ENCODE data around the gene ABCA9.

ABCA9 gene

GRCh38 chr17:69058165-69058564, 2.6 kb downstream of the ABCA9 start:
- H3K14ac ChIP-seq (ENCODE audit: low read length): no peak overlapping the region
- no CpG with 5 or more reads among the region's 1 CpG for WGBS, 2 donors (ENCODE audit: extremely low coverage in 2 of 2, insufficient read length in 2 of 2, insufficient replicate concordance in 1 of 2)
- no peak for DNase-seq (ENCODE audit: low spot score)

GRCh38 chr17:69057280-69057679, 3.4 kb downstream of the ABCA9 start:
- no peak overlapping the region for H4K8ac ChIP-seq (ENCODE audit: low read depth, low read length)
- H3K4me2 ChIP-seq (ENCODE audit: insufficient read depth, low read length, poor library complexity, severe bottlenecking): no peak overlapping the region
- H2BK12ac ChIP-seq (ENCODE audit: low read length): no peak overlapping the region
- no peak overlapping the region for H3K23ac ChIP-seq (ENCODE audit: low read depth, low read length, poor library complexity)
- no peak overlapping the region for H2BK5ac ChIP-seq (ENCODE audit: low read length)
- no peak overlapping the region for H3K18ac ChIP-seq (ENCODE audit: low read length)
- no peak overlapping the region for H3K9ac ChIP-seq (ENCODE audit: low read depth, low read length, poor library complexity)
- no peaks in the 10 kb centered on the region for H3K36me3 ChIP-seq (replicated peaks in 1 of 2; ENCODE audit: control insufficient read depth in 2 of 2, insufficient read depth in 2 of 2, low read length in 2 of 2)
- no peak overlapping the region for H2AFZ ChIP-seq (ENCODE audit: low read length)
- H3K4ac ChIP-seq (ENCODE audit: low read length): no peak overlapping the region
- no peaks in the 10 kb centered on the region for H3K27me3 ChIP-seq (ENCODE audit: control insufficient read depth in 3 of 3, insufficient read depth in 3 of 3, low read depth in 1 of 3, low read length in 3 of 3)
- H3K14ac ChIP-seq (ENCODE audit: low read length): no peak overlapping the region
- WGBS, 2 donors (ENCODE audit: extremely low coverage in 2 of 2, insufficient read length in 2 of 2, insufficient replicate concordance in 1 of 2): no CpG with 5 or more reads among the region's 1 CpG
- no peak overlapping the region for H3K4me3 ChIP-seq (ENCODE audit: low read length in 2 of 2)
- H3K27ac ChIP-seq (replicated peaks; ENCODE audit: low read length): no peak overlapping the region
- no peak overlapping the region for H2BK120ac ChIP-seq (ENCODE audit: low read depth, low read length)
- no peaks in the 10 kb centered on the region for H3K79me1 ChIP-seq (ENCODE audit: low read depth, low read length)
- peaks cover 0 to 10% of the 10 kb centered on the region in 2 donors for H3K4me1 ChIP-seq (ENCODE audit: control insufficient read depth in 2 of 2, insufficient read depth in 1 of 2, low read depth in 1 of 2, low read length in 2 of 2)
- DNase-seq (ENCODE audit: low spot score): no peak
- no peak overlapping the region for H2BK15ac ChIP-seq (ENCODE audit: low read length)
- no peak overlapping the region for H4K91ac ChIP-seq (ENCODE audit: low read depth, low read length, poor library complexity)
- H3K9me3 ChIP-seq (replicated peaks in 1 of 2; ENCODE audit: control insufficient read depth in 2 of 2, insufficient read depth in 1 of 2, low read depth in 1 of 2, low read length in 2 of 2): peaks cover 0 to 4% of the 10 kb centered on the region in 2 donors
- H2AK5ac ChIP-seq (ENCODE audit: low read depth, low read length): no peak overlapping the region

More at GRCh38 chr17:69058165-69058564, 2.6 kb downstream of the ABCA9 start:
- Histone ChIP-seq H3K4me2 (ENCODE audit: insufficient read depth, low read length, poor library complexity, severe bottlenecking) (no peak overlapping the region), H3K4me1 (ENCODE audit: control insufficient read depth in 2 of 2, insufficient read depth in 1 of 2, low read depth in 1 of 2, low read length in 2 of 2) (peaks cover 0 to 10% of the 10 kb centered on the region in 2 donors), H2AFZ (ENCODE audit: low read length) (no peak overlapping the region), H3K23ac (ENCODE audit: low read depth, low read length, poor library complexity) (no peak overlapping the region), H2AK5ac (ENCODE audit: low read depth, low read length) (no peak overlapping the region), H3K27me3 (ENCODE audit: control insufficient read depth in 3 of 3, insufficient read depth in 3 of 3, low read depth in 1 of 3, low read length in 3 of 3) (no peaks in the 10 kb centered on the region), H3K36me3 (replicated peaks in 1 of 2; ENCODE audit: control insufficient read depth in 2 of 2, insufficient read depth in 2 of 2, low read length in 2 of 2) (no peaks in the 10 kb centered on the region), H2BK15ac (ENCODE audit: low read length) (no peak overlapping the region), H4K91ac (ENCODE audit: low read depth, low read length, poor library complexity) (no peak overlapping the region), H4K8ac (ENCODE audit: low read depth, low read length) (no peak overlapping the region), H2BK120ac (ENCODE audit: low read depth, low read length) (no peak overlapping the region), H3K79me1 (ENCODE audit: low read depth, low read length) (no peaks in the 10 kb centered on the region), H2BK12ac (ENCODE audit: low read length) (no peak overlapping the region), H3K18ac (ENCODE audit: low read length) (no peak overlapping the region), H3K4me3 (ENCODE audit: low read length in 2 of 2) (no peak overlapping the region), H3K27ac (replicated peaks; ENCODE audit: low read length) (no peak overlapping the region), H3K9ac (ENCODE audit: low read depth, low read length, poor library complexity) (no peak overlapping the region), H3K9me3 (replicated peaks in 1 of 2; ENCODE audit: control insufficient read depth in 2 of 2, insufficient read depth in 1 of 2, low read depth in 1 of 2, low read length in 2 of 2) (peaks cover 0 to 4% of the 10 kb centered on the region in 2 donors), H3K4ac (ENCODE audit: low read length) (no peak overlapping the region), H2BK5ac (ENCODE audit: low read length) (no peak overlapping the region)

GRCh38 chr17:69056179-69056823, 4.4 kb downstream of the ABCA9 start:
- H4K91ac ChIP-seq (ENCODE audit: low read depth, low read length, poor library complexity): no peak overlapping the region
- H3K9me3 ChIP-seq (replicated peaks in 1 of 2; ENCODE audit: control insufficient read depth in 2 of 2, insufficient read depth in 1 of 2, low read depth in 1 of 2, low read length in 2 of 2): peaks cover 0 to 4% of the 10 kb centered on the region in 2 donors
- H3K36me3 ChIP-seq (replicated peaks in 1 of 2; ENCODE audit: control insufficient read depth in 2 of 2, insufficient read depth in 2 of 2, low read length in 2 of 2): no peaks in the 10 kb centered on the region
- H2BK12ac ChIP-seq (ENCODE audit: low read length): no peak overlapping the region
- H3K4ac ChIP-seq (ENCODE audit: low read length): no peak overlapping the region
- H2BK5ac ChIP-seq (ENCODE audit: low read length): no peak overlapping the region
- H3K9ac ChIP-seq (ENCODE audit: low read depth, low read length, poor library complexity): no peak overlapping the region
- H2BK15ac ChIP-seq (ENCODE audit: low read length): no peak overlapping the region
- WGBS, 2 donors (ENCODE audit: extremely low coverage in 2 of 2, insufficient read length in 2 of 2, insufficient replicate concordance in 1 of 2): no CpG with 5 or more reads among the region's 3 CpGs
- H3K4me2 ChIP-seq (ENCODE audit: insufficient read depth, low read length, poor library complexity, severe bottlenecking): no peak overlapping the region
- no peak overlapping the region for H3K23ac ChIP-seq (ENCODE audit: low read depth, low read length, poor library complexity)
- no peaks in the 10 kb centered on the region for H3K79me1 ChIP-seq (ENCODE audit: low read depth, low read length)
- H2AFZ ChIP-seq (ENCODE audit: low read length): no peak overlapping the region
- peaks cover 0 to 8% of the 10 kb centered on the region in 2 donors for H3K4me1 ChIP-seq (ENCODE audit: control insufficient read depth in 2 of 2, insufficient read depth in 1 of 2, low read depth in 1 of 2, low read length in 2 of 2)
- H3K18ac ChIP-seq (ENCODE audit: low read length): no peak overlapping the region
- H4K8ac ChIP-seq (ENCODE audit: low read depth, low read length): no peak overlapping the region
- H3K27ac ChIP-seq (replicated peaks; ENCODE audit: low read length): no peak overlapping the region
- no peak overlapping the region for H2BK120ac ChIP-seq (ENCODE audit: low read depth, low read length)
- no peak overlapping the region for H3K4me3 ChIP-seq (ENCODE audit: low read length in 2 of 2)
- H2AK5ac ChIP-seq (ENCODE audit: low read depth, low read length): no peak overlapping the region
- DNase-seq (ENCODE audit: low spot score): no peak
- no peaks in the 10 kb centered on the region for H3K27me3 ChIP-seq (ENCODE audit: control insufficient read depth in 3 of 3, insufficient read depth in 3 of 3, low read depth in 1 of 3, low read length in 3 of 3)
- no peak overlapping the region for H3K14ac ChIP-seq (ENCODE audit: low read length)

DNA sequence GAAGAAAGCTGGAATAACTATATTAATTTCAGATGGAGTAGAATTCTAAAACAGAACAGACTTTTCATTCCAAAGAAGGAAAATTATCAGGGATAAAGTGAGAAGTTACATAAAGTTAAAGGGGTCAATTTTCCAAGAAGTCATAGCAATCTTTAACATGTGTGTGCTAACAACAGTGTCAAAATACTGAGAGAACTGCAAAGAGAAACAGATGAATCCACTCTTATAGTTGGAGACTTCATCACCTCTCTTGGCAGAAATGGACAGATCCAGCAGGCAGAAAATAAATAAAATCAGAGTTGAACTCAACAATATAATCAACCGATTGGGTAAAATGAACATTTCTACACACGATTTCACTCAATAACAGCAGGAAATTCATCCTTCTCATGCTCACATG, 5.4 kb downstream of the ABCA9 start:
- H3K27me3 ChIP-seq (ENCODE audit: control insufficient read depth in 3 of 3, insufficient read depth in 3 of 3, low read depth in 1 of 3, low read length in 3 of 3): no peaks in the 10 kb centered on the region
- H3K9me3 ChIP-seq (replicated peaks in 1 of 2; ENCODE audit: control insufficient read depth in 2 of 2, insufficient read depth in 1 of 2, low read depth in 1 of 2, low read length in 2 of 2): peaks cover 0 to 4% of the 10 kb centered on the region in 2 donors
- no peak overlapping the region for H3K14ac ChIP-seq (ENCODE audit: low read length)
- H2AK5ac ChIP-seq (ENCODE audit: low read depth, low read length): no peak overlapping the region
- H3K23ac ChIP-seq (ENCODE audit: low read depth, low read length, poor library complexity): no peak overlapping the region
- no peak overlapping the region for H3K27ac ChIP-seq (replicated peaks; ENCODE audit: low read length)
- H4K91ac ChIP-seq (ENCODE audit: low read depth, low read length, poor library complexity): no peak overlapping the region
- H2AFZ ChIP-seq (ENCODE audit: low read length): no peak overlapping the region
- H3K4me1 ChIP-seq (ENCODE audit: control insufficient read depth in 2 of 2, insufficient read depth in 1 of 2, low read depth in 1 of 2, low read length in 2 of 2): no peaks in the 10 kb centered on the region
- WGBS, 2 donors (ENCODE audit: extremely low coverage in 2 of 2, insufficient read length in 2 of 2, insufficient replicate concordance in 1 of 2): no CpG with 5 or more reads among the region's 2 CpGs
- H3K9ac ChIP-seq (ENCODE audit: low read depth, low read length, poor library complexity): no peak overlapping the region
- H3K79me1 ChIP-seq (ENCODE audit: low read depth, low read length): no peaks in the 10 kb centered on the region
- H3K36me3 ChIP-seq (replicated peaks in 1 of 2; ENCODE audit: control insufficient read depth in 2 of 2, insufficient read depth in 2 of 2, low read length in 2 of 2): no peaks in the 10 kb centered on the region
- no peak for DNase-seq (ENCODE audit: low spot score)
- H2BK120ac ChIP-seq (ENCODE audit: low read depth, low read length): no peak overlapping the region
- H2BK5ac ChIP-seq (ENCODE audit: low read length): no peak overlapping the region
- H3K18ac ChIP-seq (ENCODE audit: low read length): no peak overlapping the region
- no peak overlapping the region for H2BK12ac ChIP-seq (ENCODE audit: low read length)
- H3K4me3 ChIP-seq (ENCODE audit: low read length in 2 of 2): no peak overlapping the region
- H2BK15ac ChIP-seq (ENCODE audit: low read length): no peak overlapping the region
- H4K8ac ChIP-seq (ENCODE audit: low read depth, low read length): no peak overlapping the region
- no peak overlapping the region for H3K4me2 ChIP-seq (ENCODE audit: insufficient read depth, low read length, poor library complexity, severe bottlenecking)
- no peak overlapping the region for H3K4ac ChIP-seq (ENCODE audit: low read length)

All from neuronal stem cell (in vitro differentiated cells).